IPS-NIHi7 (cell line): ENCODE results near the gene POLR2F.
A peak's percentile ranks its signal among the peaks of the same experiment; 100 is the strongest.

ENCODE experiments used
- DNase-seq: peaks from one replicate; pipeline ENCODE4 v3.0.0; 2012; ENCODE audit warnings: mixed read lengths; ENCODE audit errors: extremely low spot score

Gene POLR2F

DNA sequence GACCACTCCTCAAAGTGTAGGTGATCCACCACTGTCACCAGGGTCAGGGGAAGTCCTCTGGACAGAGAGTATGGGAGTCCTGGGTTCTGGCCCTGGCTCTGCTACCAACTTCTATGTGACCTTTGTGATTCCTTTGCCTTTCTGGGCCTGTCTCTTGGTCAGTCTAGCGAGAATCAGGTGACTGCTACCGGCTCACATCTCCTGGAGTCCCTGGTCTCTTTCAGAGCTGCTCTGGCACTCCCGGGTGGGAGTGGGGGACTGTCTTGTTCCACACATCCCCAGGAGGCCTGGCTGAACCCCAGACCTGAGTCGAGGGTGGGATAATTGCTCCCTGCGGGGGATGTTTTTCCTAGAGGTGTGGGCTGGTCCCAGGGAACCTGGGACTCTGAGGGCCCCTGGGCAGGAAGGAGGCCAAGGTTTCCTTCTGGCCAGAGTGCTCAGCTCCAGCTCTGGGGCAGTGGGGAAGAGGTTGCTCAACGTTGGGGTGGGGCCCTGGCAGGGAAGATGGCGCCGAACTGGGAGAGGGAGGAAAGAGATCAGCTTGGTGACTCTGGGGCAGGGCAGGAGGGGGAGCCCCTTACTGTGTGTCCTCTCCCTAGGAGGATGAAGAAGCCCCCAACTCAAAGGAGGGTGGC is 28.8 kb downstream of the POLR2F start:
- DNase-seq: no peak

DNA sequence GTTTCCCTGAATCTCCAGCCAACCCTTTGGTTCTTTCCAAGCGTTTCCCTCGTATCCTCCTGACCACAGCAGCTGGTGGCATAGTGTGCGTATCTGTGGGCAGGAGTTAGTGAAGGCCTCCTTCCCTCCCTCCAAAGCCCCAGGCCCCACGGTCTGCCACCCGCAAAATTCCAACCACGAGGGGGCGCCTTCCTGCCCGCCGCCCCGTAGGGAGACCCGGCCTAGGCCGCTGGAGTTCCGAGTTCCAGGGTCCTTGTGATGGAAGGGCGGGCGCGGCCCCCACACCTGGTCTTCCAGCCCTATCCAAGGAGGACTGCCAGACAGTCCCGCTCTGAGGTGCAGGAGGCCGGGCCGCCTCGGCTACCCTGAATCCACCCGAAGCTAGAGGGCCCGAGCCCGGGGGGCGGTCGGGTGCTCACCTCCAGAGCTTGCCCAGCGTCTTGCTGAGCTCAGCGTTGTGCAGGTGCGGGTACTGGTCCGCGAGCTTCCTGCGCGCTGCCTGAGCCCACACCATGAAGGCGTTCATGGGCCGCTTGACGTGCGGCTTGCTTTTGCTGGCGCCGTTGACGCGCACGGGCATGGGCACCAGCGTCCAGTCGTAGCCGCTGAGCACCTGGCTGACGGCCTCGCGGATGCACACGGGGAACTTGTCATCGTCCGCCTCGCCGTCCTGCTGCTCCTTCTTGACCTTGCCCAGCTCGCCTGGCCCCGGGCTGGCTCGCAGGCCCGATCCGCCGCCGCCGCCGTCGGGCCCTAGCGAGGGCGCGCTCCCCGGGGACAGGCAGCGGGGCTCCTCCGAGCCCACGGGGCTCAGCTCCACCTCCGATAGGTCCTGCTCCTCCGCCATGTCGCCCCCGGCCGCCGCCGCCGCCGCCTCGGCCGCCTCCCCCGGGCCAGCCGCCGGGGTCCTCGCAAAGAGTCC is 29.7 kb downstream of the POLR2F start:
- peak; percentile 91 for DNase-seq

DNA sequence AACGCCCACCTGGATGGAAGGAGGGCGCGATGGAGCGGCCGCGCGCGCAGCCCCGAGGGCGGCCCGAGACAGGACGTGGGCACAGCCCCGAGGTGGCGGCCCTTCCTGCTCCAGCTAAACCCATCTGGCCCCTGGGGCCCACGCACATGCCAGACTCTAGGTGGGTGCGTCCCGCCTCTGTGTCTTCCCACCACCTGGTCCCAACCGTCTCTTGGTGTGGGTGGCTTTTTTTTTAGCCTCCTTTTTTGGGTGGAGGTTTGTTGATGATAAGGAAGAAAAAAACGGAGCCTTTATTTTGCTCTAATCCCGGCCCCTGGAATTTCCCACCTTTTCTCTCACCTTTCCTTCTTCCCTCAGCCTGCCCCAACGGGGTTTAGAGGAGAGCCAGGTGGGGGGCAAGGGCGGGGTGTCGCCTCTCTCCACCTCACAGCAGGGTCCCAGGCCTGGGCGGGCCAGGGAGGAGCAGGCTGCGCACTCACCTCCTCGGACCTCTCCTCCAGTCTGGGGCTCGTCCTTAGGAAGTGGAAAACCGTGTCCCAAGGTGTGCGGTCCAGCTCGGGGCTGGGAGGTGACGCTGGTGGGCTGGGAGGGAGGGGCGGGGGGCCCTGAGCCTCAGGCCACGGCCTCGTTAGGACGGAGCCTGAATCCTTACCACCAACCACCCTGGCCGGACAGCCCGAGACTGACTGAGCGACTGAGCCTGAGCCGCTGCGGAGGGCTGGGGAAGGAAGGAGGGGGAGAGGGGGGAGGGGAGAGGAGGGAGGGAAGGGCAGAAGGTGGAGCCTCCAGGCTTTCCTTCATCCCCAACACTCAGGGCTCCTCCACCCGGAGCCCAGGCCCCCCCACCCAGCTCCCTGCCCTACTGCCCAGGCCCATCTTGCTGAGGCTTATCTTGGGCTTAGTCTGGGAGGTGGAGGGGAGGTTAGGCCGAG is 30.6 kb downstream of the POLR2F start, which contains the start of gene SOX10:
Gene SOX10 (minus strand): TSS at position 696 of the 932 bp plus-strand sequence. CDS start 771 bp downstream, outside the sequence.
- peak; percentile 76 for DNase-seq

DNA sequence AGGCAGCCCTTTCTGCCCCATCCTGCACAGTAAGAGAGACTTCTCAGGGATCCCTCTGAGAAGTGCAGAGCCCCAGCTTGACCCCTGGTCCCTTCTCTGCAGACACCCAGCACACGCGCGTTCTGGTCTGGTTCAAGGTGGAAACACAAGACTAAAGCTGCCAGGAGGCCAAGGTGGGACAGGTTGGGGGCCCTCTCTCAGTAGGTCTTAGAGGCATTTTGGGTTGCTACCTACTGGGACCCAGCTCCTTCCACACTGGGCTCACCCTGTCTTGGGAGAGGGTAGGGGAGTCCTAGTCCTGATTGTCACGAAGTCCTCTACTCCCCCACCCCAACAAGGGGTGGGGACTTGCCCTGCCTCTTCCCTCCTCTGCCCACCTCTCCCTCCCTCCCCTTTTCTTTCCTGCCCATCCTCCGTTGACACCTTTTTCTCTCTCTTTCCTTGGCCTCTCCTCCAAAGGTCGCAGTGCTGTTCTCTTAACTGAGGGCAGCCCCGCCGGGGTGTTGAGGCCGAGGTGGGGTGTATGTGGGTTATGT is 31.6 kb downstream of the POLR2F start:
- no peak for DNase-seq

DNA sequence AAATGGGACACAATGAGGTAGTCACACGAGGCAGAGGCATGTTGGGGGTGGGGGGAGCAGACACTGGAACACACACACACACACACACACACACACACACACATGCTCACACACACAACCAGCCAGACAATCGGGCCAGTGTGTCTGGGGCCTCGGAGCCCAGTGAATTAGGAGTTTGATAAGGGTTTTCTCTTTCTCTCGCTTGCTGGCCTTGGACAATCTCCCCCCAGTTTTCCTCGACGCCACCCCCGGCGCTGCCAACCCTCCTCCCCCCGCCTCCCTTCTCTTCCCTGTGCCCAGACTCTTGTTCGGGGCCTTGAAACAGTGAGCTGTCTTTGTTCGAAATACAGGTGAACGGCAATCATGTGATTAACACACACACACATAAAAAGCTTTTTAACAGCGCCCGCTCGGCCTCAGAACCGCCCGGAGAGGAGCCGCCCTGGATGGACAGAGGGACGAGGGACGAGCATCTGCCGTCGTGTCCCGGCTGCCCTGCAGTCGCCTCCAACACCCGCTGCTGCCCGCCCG is 32.3 kb downstream of the POLR2F start:
- DNase-seq: no peak

DNA sequence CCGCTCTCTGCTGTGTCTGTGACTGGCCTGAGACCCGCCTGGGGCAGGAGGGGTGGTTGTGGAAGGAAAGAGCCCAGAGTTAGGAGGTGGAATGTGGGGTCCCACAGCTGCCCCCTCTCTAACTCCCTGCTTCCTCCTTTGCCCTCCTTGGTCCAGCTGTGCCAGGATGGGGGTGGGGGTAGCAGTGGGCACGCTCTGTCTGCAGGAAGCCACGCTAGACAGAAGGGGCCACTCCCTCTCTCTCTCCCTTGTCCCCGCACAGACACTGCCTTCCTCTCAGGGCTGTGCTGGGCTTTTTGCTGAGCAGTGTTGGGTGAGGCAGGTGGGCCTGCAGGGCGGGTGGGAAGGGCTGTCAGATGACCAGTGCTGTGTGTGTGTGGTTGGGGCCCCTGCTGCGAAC is 32.9 kb downstream of the POLR2F start:
- no peak for DNase-seq

DNA sequence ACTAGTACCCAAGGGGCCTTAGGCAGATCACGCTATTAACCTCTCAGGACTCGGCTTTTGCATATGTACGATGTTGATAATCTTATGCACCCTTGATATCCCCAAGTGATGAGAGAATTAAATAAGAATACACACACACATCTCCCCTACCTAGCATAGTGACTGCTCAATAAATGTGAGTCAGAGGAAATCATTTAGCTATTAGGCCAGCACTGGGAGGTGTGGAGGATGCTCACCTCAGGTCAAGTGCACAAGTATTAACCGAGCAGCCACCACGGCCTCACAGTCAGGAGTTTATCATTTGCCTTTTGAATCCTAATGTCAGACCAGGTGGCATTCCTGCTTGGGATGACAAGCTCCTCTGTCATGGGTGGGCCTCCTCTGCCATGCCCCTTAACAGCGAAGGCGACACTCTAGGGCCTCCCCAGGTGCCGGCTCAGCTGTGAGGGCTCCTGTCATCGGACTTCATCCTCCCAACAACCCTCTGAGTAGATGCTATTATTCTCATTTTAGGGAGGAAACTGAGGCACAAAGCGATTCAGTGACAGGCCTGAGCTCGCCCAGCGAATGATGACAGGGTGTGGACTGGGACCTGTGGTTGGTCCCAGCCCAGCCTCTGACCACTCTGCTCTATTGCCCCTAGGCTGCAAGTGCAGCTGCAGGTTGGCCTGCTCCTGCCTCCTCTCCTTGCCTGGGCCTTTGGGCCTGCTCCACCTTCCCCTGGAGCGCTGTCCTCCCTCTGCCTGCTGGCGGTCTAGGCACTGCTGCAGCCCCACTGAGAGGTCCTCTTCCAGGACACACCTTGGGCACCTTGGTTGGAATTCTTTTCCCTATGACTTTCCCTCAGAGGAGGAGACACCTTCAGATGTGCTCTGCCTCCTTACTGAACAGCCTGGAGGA is 35.9 kb downstream of the POLR2F start:
- no peak for DNase-seq

DNA sequence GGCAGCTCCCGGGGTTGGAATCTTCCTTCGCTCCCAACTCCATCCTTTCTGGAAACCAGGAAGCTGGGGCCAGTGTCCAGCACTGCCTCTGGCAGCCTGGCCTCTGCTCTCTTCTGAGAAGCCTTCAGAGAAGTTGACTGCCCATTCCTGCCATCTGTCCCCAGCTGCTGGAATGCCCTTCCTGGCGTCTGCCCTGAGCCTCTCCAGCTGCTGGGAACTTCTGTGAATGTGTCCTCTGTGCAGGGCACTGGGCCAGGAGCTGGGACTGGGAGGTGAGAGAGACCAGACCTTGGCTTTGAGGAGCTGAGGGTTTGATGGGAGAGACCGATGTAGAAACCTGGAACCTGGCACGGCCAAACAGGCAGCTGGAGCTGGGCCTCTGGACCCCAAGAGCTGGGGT is 36.8 kb downstream of the POLR2F start:
- DNase-seq: no peak

DNA sequence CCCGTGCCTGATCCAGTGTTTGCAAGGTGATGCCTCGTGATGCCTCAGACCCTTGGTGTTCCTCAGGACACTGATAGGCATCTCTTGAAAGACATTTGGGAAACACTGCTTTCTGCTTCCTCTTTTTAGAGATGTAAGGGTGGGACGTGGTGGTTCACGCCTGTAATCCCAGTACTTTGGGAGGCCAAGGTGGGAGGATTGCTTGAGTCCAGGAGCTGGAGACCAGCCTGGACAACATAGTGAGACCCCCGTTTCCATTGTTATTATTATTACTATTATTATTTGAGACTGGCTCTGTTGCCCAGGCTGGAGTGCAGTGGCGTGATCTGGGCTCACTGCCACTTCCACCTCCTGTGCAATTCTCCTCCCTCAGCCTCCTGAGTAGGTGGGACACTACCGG is 37.4 kb downstream of the POLR2F start:
- DNase-seq: no peak

DNA sequence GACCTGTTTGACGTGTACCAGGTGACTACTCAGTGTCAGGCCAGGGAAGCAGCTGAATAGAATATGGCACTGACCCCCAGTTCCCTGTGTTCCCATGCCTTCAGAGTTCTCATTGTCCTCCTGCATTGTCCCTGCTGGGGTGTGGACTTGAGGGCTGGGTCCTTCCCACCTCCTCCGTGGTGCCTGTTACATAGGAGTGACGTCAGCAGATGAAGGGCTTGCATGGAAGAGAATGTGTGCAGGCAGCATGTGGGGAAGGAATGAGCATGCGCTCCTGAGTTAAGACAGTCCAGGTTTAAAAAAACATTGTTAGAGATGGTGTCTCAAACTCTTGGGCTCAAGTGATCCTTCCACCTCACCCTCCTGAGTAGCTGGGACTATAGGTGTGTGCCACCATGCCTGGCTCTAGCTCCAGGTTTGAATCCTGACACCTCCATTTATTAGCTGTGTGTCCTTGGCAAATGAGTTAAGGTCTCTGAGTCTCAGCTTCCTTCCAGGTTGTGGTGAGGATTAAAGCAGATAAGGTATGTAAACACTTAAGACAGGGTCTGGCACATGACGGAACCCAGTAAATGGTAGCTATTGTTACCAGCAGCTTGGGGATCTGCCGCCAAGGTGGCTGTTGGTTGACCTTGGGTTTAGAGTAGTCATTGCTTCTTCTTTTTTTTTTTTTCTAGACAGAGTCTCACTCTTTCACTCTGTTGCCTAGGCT is 38.4 kb downstream of the POLR2F start:
- DNase-seq: no peak

DNA sequence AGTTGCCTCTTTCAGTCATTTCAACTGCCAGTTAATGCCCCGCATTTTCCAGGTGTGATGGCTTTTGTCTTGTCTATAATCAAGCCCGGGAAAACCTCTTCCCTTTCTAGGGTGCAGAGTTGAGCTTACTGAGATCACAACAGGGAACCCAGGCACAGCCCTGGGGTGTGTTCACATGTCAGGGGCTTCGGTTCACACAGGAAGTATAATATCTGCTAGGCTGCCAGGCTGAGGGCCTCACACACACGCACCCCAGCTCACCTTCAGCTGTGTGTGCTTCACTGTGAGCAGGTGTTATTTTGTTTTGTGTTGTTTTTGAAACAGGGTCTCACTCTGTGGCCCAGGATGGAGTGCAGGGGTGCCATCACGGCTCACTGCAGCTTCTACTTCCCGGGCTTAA is 40.5 kb downstream of the POLR2F start:
- DNase-seq: no peak

DNA sequence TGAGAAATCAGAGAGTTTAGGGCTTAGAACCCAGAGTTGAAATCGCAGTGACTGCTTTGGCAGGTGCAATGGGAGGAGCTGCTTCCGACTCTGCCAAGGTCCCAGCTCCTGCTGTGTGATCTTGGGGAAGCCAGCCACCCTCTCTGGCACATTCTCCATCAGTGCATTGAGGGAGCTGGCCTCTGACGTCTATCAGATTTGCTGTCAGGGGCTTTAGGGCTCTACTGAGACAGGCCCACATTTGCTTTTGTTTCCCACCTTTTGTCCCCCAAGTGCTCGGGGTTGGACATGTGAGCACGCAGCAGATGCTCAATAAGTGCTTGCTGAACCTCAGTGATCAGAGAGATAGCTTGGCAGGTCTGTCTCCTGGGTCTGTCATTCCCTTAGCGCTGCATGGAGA is 41.5 kb downstream of the POLR2F start:
- no peak for DNase-seq

DNA sequence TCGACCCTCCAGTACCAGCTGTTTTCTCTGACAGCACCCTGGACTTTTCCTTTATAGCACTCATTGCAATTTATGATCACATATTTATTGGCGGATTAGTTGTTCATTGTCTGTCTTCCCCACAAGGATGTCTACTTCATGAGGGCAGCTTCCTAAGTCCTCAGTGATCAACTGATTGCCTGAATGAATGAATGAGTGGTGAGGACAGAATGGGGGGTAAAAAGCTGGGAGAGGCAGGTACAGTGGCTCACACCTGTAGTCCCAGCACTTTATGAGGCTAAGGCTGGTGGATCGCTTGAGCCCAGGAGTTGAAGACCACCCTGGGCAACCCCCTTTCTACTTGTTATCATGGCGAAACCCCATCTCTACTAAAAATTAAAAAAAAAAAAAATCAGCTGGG is 42.0 kb downstream of the POLR2F start:
- no peak for DNase-seq

DNA sequence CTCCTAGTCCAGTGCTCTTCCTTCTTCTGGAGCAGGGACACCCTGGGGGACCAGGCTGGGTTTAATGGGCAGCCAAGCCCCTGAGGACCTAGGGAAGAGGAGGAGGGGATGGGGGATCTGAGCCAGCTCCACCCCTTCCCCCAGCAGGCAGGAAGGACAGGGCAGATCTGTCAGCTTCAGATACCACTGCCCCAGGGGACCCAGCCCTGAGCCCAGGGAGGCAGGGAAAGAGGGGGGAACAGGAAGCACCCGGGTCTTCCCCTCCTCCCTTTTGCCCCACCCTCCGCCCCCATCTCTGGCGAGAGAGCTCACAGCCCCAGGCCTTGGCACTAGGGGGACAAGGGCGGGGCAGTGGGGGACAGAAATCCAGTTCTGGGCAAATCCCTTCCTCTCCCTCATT is 42.6 kb downstream of the POLR2F start:
- no peak for DNase-seq

DNA sequence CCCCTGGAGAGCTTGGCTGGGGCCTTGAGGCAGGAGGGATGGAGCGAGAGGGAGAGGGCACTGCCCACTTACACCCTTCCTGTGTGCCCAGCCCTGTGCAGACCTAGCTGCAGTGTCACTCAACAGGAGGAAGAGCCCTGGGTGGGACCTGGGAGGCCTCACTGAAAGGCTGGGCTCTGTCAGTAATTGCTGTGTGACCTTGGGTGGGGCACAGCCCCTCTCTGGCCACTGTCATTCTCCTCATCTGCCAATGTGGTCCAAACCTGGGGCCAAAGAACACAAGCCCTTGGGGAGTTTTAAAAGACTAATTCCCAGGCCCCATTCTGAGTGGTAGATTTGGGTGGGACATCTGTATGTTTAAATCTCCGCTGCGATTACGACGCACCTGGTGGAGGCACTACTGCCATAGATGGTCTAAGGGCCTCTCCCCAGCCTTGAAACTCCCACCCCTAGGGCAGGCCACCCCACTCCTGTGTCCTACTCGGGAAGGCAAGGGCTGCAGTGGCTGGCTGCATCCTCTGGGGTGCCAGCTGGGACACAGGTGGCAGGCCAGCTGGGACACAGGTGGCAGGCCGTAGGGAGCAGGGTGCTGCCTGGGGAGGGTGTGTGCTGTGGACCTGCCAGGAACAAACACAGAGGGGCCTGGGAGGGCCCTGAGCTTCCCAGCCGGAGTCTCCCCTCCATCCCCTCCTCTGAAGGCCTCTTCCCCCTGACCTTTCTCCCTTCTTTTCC is 43.2 kb downstream of the POLR2F start:
- no peak for DNase-seq

DNA sequence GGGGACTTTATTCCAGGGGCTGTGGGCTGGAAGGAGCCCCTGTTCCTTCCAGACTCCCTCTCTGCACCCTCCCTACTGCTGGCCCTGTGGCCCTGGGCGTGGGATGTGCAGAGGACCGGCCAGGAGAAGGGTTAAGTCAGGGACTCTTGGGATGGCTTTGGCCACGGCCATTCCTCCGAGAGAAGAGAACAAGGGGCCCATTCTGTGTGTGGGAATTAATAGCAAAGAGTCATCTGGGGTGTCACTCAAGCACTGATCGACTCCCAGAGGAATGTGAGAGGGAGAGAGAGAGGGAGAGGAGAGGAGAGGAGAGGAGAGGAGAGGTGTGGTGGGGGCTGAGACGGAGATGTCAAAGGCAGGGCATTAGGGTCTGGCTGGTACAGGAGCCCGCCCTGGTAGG is 45.0 kb downstream of the POLR2F start:
- no peak for DNase-seq

DNA sequence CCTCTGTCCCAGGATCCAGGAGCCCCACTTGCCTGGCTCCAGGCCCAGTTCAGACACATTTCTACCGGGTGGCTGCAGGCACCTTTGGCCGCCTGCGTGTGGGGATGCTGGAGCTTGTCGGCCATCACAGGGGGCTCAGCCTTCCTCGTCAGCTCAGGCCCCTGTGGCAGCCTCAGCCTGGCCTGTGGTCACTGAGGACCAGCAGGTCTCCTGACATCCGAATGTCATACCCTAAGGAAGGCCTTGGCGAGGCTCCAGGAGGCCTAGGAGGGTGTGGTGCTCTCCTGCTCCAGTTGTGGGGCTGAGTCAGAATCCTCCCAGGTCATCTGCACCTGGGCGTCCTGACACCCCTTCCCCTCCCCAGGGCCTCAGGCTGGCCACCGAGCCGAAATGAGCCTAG is 45.7 kb downstream of the POLR2F start:
- DNase-seq: no peak

DNA sequence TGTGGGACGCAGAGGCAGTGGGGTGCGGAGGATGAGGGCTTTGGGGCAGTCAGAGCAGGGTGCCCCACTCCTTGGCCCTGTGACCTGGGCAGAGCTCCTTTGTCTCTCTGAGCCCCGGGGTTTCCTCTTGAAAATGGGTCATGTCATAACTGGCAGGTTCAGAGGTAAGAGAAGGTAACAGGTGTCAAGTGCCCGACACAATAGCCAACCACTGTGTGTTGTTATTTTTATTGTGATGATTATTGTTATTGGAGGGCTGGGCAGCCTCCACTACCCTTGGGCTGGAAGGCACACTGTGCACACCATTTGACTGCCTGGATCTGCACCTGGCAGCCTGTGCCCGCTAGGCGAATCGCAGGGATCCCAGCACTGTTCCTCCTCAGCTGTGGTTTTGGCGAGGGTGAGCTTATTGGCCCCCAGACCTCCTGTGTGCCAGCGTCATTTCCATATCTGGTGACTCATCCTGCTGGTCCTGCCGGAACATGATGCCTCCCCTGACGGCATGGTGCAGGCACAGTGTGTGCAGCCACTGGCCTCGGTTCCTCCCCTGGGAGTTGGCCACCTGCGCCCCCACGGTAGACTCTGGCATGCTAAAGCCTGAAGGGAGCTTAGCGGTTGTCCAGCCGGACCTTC is 46.3 kb downstream of the POLR2F start:
- peak; percentile 57 for DNase-seq

DNA sequence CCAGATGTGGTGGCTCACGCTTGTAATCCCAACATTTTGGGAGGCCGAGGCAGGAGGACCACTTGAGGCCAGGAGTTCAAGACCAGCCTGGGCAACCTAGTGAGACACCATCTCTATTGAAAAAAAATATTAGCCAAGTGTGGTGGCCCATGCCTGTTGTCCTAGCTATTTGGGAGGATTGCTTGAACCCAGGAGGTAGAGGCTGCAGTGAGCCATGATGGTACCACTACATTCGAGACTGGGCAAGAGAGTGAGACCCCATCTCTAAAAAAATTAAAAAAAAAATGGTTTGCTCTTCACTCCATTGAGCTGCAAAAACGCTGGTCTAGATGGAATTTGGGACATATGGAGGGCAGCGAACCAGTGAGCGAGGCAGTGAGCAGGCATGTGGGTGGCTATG is 52.4 kb downstream of the POLR2F start:
- DNase-seq: no peak
